A673 (cell line): Measurements from ENCODE around the gene TRIM56.
"Not testable (repeated sequence)": the region's sequence is repeated elsewhere in the genome, so short reads cannot be mapped to it uniquely, and the experiment has no call there.

ENCODE experiments used
- CTCF ChIP-seq: fragments of 300-800, 200-600 bp; sonication (generic); conservative IDR thresholded peaks from 2 replicates; pipeline ENCODE4 v1.5.1; 2017; ENCODE audit warnings: low read depth, mild to moderate bottlenecking, antibody characterized with exemption, low read length, moderate library complexity, mixed read lengths
- EZH2 ChIP-seq: fragments of 200-600 bp; sonication (generic); IDR thresholded peaks from 2 replicates; pipeline ENCODE4 v1.6.1; 2017; ENCODE audit warnings: borderline replicate concordance, low read depth, mild to moderate bottlenecking, mixed read lengths, antibody characterized with exemption, low read length; ENCODE audit not compliant: poor library complexity, severe bottlenecking

- not testable (repeated sequence) for TF ChIP-seq CTCF, EZH2
Observed at GRCh38 chr7:101132626-101133600, 47.6 kb downstream of the TRIM56 start.
